ENCODE measurements around the gene CLEC20A.

Gene CLEC20A

DNA sequence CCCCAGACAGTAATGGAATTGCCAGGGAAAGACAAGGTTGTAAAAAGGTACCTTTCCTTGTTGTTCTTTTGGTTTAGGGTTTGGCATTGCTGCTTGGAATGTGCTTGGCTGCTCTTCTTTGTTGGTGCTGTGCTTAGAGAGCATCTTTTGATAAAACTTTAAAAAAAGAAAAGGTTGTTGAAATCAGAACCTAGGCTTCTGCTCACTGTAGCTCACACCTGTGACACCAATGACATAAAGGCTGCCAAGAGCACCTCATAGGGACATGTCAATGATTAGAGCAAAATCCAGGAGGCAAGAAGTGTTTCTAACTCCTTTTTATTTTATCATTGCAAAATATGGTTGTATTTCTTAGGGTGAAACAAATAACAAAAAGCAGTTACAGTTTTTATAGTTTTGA, 28.9 kb downstream of the CLEC20A start:
- no peak for DNase-seq

DNA sequence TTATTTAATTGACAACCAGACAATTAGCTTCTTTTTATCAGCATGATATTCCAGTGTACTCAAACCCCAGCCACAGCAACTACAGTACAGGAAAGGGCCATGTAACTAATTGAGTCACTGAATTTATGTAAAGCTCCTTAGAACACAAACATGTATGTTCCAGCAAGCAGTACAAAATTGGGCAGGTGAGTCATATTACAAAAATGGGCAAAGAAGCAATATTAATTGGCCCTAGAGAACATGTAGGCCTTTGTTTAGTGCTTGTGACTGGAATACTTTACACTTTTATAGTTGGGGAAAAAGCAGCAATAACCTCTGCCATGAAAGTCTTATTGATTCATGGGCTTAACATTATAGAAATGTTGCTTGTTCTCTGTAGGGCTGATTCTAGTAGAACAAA, 31.8 kb downstream of the CLEC20A start:
- DNase-seq = no peak

- no peak for DNase-seq
Measured at GRCh38 chr1:178464566-178464965, 32.2 kb downstream of the CLEC20A start.

DNA sequence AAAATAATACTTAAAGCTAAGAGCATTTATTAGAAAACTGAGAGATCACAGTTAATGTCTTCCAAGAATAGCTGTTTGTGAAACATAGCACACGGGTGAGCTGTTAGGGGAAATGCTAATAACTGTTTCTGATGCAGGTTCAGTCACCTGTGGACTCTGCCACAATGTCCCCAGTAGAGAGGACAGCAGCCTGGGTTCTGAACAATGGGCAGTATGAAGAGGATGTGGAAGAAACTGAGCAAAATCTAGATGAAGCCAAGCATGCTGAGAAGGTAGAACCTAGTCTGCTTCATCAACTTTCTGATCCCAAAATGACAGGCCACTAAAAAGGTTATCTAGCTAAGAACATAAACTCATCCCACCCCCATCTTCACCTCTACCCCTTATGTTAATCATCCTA, 32.6 kb downstream of the CLEC20A start:
- no peak for DNase-seq

- no peak for DNase-seq
Measured at GRCh38 chr1:178461701-178462100, 35.1 kb downstream of the CLEC20A start.

DNA sequence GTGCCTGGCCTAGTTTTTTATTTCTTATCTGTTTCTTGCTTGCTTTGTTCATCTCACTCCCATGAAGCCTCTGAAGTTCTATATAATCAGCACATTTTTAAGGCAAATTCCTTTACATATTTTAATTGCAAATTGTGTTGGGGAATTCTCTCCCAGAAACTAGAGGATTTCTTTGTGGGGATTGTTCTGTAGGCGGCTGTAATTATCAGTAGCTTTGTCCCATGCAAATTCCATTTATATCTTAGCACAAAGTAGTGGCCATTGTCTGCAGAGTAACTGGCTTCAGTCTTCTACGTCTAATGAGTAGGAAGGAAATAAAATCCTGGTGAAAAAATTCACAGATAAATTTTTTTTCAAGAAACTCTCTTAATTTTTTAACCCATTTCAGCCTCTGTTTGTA, 35.7 kb downstream of the CLEC20A start:
- DNase-seq = no peak

GRCh38 chr1:178458203-178458602, 38.6 kb downstream of the CLEC20A start:
- DNase-seq = no peak

DNA sequence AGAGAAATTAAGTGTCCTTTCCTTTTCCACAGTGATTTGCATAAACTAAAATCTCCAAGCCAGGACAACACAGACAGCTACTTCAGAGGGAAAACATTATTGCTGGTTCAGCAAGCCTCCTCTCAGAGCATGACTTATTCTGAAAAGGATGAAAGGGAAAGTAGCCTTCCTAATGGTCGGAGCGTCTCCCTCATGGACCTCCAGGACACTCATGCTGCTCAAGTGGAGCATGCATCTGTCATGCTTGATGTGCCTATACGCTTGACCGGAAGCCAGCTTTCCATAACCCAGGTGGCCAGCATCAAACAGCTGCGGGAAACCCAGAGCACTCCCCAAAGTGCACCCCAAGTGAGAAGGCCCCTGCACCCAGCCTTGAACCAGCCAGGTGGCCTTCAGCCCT, 39.1 kb downstream of the CLEC20A start:
- no peak for DNase-seq

DNA sequence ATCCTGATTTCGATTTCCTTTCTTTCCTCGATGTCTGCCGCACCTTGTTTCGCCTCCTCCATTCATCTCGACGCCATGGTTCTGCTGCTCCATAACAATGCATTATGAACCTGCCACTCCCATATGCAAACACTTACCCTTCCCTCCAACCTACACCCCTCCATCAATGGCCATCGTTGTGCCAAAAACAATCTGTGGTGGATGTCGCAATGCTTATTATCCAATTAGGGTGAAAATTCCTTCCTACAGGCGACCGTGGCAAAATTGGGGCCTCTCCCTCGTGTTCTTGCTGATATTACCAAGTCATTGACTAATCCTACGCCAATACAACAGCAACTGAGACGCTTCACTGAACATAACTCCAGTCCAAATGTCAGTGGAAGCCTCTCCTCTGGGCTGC, 40.3 kb downstream of the CLEC20A start:
- DNase-seq = no peak

- no peak for DNase-seq
Measured at GRCh38 chr1:178452013-178452412, 44.8 kb downstream of the CLEC20A start.

- DNase-seq = no peak
Measured at GRCh38 chr1:178451529-178451928, 45.2 kb downstream of the CLEC20A start.

DNA sequence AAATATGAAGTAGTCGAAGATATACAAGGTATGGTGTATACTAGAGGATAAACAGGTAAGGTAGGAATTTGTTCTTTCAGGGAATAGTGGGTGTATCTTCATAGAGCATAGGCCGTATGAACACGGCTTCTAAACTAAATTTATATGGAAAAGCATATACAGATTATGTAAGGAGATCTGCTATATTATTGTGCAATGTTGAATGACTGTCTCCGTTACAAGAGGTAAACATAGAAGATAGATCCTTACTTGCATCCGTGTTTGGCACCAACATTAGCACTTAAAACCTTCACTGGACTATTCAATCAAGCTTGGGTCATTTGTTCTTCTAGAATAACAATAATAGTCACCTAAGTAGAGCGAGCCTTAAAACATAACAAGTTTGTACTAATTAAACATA, 45.9 kb downstream of the CLEC20A start:
- DNase-seq = no peak

- no peak for DNase-seq
Measured at GRCh38 chr1:178442925-178443324, 53.8 kb downstream of the CLEC20A start.

DNA sequence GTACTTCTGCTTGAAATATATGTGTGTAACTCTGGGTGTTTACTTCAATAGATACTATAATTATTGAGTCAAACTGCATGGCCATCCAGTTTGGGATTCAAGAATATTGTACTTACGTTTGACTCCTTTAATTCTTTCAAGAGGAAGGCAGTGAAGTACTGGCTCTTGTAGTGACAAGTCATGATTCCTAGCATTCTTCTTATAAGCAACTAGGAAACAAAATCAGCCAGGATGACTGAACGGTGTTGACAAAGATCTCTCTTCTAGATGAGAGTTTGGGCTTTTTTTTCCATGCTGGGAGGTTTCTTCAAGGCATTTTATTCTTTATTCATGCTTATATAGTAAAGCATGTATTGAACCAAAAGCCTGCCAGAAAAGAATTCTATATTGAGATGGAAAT, 58.3 kb downstream of the CLEC20A start:
- DNase-seq = no peak

DNA sequence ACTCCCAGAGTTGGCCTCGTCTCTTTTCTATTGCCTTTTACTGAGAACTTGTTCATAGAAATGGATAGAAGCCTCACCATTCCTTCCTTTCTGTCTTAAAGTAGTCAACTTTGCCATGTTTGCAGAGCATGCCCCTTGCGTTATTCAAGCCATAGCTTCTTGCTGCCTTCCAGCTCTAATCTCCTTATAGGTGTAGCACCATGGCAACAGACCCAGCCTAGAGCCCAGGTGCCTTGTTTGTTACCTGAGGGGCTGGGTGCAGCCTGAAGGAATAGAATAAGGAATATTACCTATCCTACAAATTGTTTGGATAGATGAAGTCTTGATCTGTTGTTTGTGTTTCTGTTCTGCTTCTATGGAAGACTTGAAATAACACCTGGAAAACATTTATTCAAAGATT, 59.9 kb downstream of the CLEC20A start:
- DNase-seq = no peak

GRCh38 chr1:178434899-178435435, 61.8 kb downstream of the CLEC20A start:
- no peak for DNase-seq

DNA sequence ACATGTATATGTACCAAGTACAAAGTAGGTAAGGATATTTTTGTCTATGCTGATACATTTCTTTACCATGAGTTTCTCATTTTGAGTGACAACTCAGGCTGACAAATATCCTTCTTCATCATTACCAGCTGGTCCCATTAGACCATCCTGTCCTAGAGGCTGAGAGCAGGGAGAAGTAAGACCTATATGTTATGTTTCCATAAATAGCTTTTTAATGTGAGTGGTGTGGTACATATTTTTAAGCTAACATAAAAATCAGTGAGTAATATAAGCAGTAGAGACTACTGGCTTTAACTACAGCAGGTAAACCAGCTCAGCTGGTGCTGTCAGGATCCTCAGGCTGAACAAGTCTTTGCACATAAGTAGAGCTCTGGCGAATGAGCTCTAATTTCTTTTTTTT, 62.4 kb downstream of the CLEC20A start:
- no peak for DNase-seq

All from bone marrow (tissue), 2 donors.